Nephron (organoid): ENCODE data around the gene CAPN13.

Experiments
- H3K27ac Mint-ChIP-seq, 3 experiments: 2 replicates each; pipeline ENCODE4 v1.8.0; 2020; ENCODE audit warnings: mixed read lengths in 3 of 3, mild to moderate bottlenecking in 2 of 3, moderate library complexity in 1 of 3
- H3K27me3 Mint-ChIP-seq: 2 replicates; pipeline ENCODE4 v1.8.0; 2021; ENCODE audit warnings: low read depth, mild to moderate bottlenecking, moderate library complexity, mixed read lengths
- H3K36me3 Mint-ChIP-seq: 2 replicates; pipeline ENCODE4 v1.8.0; 2020; ENCODE audit warnings: low read depth, mixed read lengths
- H3K4me1 Mint-ChIP-seq: 2 replicates; pipeline ENCODE4 v1.8.0; 2020; ENCODE audit warnings: mixed read lengths
- H3K4me3 Mint-ChIP-seq, 3 experiments: 2 replicates each; pipeline ENCODE4 v1.8.0; 2020; ENCODE audit warnings: mild to moderate bottlenecking in 3 of 3, mixed read lengths in 3 of 3, moderate library complexity in 2 of 3
- H3K9me3 Mint-ChIP-seq: 2 replicates; pipeline ENCODE4 v1.8.0; 2020; ENCODE audit warnings: mixed read lengths
- CTCF ChIP-seq, 3 experiments: fragments of 200-600 bp; sonication (generic); IDR thresholded peaks; one replicate each; pipeline ENCODE4 v1.5.0; 2021; ENCODE audit warnings: antibody characterized with exemption in 3 of 3; ENCODE audit not compliant: unreplicated experiment in 3 of 3

The CAPN13 gene

GRCh38 chr2:30778611-30779010 is 28.6 kb downstream of the CAPN13 start:
- no peaks in the 10 kb centered on the region for H3K36me3 Mint-ChIP-seq
- H3K4me3 Mint-ChIP-seq = no peak overlapping the region

GRCh38 chr2:30777661-30778505 is 29.4 kb downstream of the CAPN13 start:
- Mint-ChIP-seq H3K4me3 (no peak overlapping the region), H3K9me3 (no peaks in the 10 kb centered on the region), H3K27me3 (peaks cover 12% of the 10 kb centered on the region), H3K27ac (no peak overlapping the region), H3K36me3 (no peaks in the 10 kb centered on the region), H3K4me1 (no peaks in the 10 kb centered on the region)
- TF ChIP-seq CTCF (IDR thresholded peaks at IDR 0.05; ENCODE audit: unreplicated experiment in 3 of 3) = no peak

More at GRCh38 chr2:30778611-30779010, 28.6 kb downstream of the CAPN13 start:
- no peaks in the 10 kb centered on the region for H3K9me3 Mint-ChIP-seq
- no peak overlapping the region for H3K27ac Mint-ChIP-seq
- H3K4me1 Mint-ChIP-seq = no peaks in the 10 kb centered on the region
- no peak for TF ChIP-seq CTCF (IDR thresholded peaks at IDR 0.05; ENCODE audit: unreplicated experiment in 3 of 3)
- peaks cover 7% of the 10 kb centered on the region for H3K27me3 Mint-ChIP-seq

GRCh38 chr2:30776831-30777635 is 30.2 kb downstream of the CAPN13 start:
- H3K27me3 Mint-ChIP-seq = peaks cover 9% of the 10 kb centered on the region
- H3K36me3 Mint-ChIP-seq = no peaks in the 10 kb centered on the region
- no peaks in the 10 kb centered on the region for H3K4me1 Mint-ChIP-seq
- no peaks in the 10 kb centered on the region for H3K9me3 Mint-ChIP-seq
- H3K4me3 Mint-ChIP-seq = no peak overlapping the region
- no peak for TF ChIP-seq CTCF (IDR thresholded peaks at IDR 0.05; ENCODE audit: unreplicated experiment in 3 of 3)
- no peak overlapping the region for H3K27ac Mint-ChIP-seq

- no peaks in the 10 kb centered on the region for H3K9me3 Mint-ChIP-seq
- no peak overlapping the region for H3K27ac Mint-ChIP-seq
- no peaks in the 10 kb centered on the region for H3K36me3 Mint-ChIP-seq
- TF ChIP-seq CTCF (IDR thresholded peaks at IDR 0.05; ENCODE audit: unreplicated experiment in 3 of 3) = no peak
- H3K4me3 Mint-ChIP-seq = no peak overlapping the region
- peaks cover 9% of the 10 kb centered on the region for H3K27me3 Mint-ChIP-seq
- H3K4me1 Mint-ChIP-seq = no peaks in the 10 kb centered on the region
Observed at GRCh38 chr2:30775833-30776232, 31.4 kb downstream of the CAPN13 start.

GRCh38 chr2:30772021-30772705 is 35.1 kb downstream of the CAPN13 start:
- Mint-ChIP-seq H3K27me3 (peaks cover 15% of the 10 kb centered on the region), H3K4me3 (no peak overlapping the region), H3K9me3 (no peaks in the 10 kb centered on the region), H3K4me1 (no peaks in the 10 kb centered on the region), H3K27ac (no peak overlapping the region), H3K36me3 (no peaks in the 10 kb centered on the region)
- TF ChIP-seq CTCF (IDR thresholded peaks at IDR 0.05; ENCODE audit: unreplicated experiment in 3 of 3) = no peak
